K562 (cell line): ENCODE data around the gene CCDC9. TPM values are rescaled to one million over a fixed set of nuclear protein-coding genes. Genes with fewer than 3 reads are reported as not detected.

Experiments used
- GTF2F1 ChIP-seq: IDR thresholded peaks from 2 replicates; pipeline ENCODE4 v1.6.1; 2011; ENCODE audit warnings: low read depth, low read length, improper control_type of control experiment
- HMGN3 ChIP-seq: IDR thresholded peaks from 2 replicates; pipeline ENCODE4 v1.6.1; 2011; ENCODE audit warnings: borderline replicate concordance, low read depth, mild to moderate bottlenecking, mixed read lengths, low read length; ENCODE audit not compliant: insufficient read length; ENCODE audit errors: extremely low read depth
- NR3C1 ChIP-seq: sonication (generic); formaldehyde crosslinking; IDR thresholded peaks from 2 replicates; pipeline ENCODE4 v1.8.1; 2022; ENCODE audit warnings: missing genetic modification reagents
- PHF20 ChIP-seq: fragments of 450-650 bp; IDR thresholded peaks from 2 replicates; pipeline ENCODE4 v1.6.1; 2018; ENCODE audit not compliant: partially characterized antibody
- POLR3A ChIP-seq: IDR thresholded peaks from 2 replicates; pipeline ENCODE4 v1.6.1; 2011; ENCODE audit warnings: borderline replicate concordance, mild to moderate bottlenecking, moderate library complexity; ENCODE audit not compliant: insufficient read length, insufficient read depth; ENCODE audit errors: extremely low read depth
- TGIF2 ChIP-seq: sonication (generic); formaldehyde crosslinking; IDR thresholded peaks from 2 replicates; pipeline ENCODE4 v1.8.1; 2022; ENCODE audit warnings: mild to moderate bottlenecking, missing genetic modification reagents, moderate library complexity
- YBX1 ChIP-seq: fragments of 450-650 bp; IDR thresholded peaks from 2 replicates; pipeline ENCODE4 v1.7.1; 2016; ENCODE audit warnings: mild to moderate bottlenecking
- ZBTB8A ChIP-seq: fragments of 450-650 bp; IDR thresholded peaks from 2 replicates; pipeline ENCODE4 v1.6.1; 2018; ENCODE audit warnings: mild to moderate bottlenecking, moderate library complexity; ENCODE audit not compliant: partially characterized antibody
- ZNF175 ChIP-seq: fragments of 200-800 bp; sonication (Bioruptor generic); IDR thresholded peaks from 2 replicates; pipeline ENCODE4 v1.6.1; 2016; ENCODE audit warnings: low read depth, mild to moderate bottlenecking, missing genetic modification characterization, missing compliant biosample characterization
- ZNF263 ChIP-seq: sonication (generic); formaldehyde crosslinking; IDR thresholded peaks from 2 replicates; pipeline ENCODE4 v1.8.0; 2022; ENCODE audit warnings: mild to moderate bottlenecking, missing genetic modification reagents, borderline replicate concordance
- ZNF695 ChIP-seq: fragments of 450-650 bp; formaldehyde crosslinking; IDR thresholded peaks from 2 replicates; pipeline ENCODE4 v1.4.0; 2020; ENCODE audit warnings: mild to moderate bottlenecking, moderate library complexity
- ZNF707 ChIP-seq: fragments of 250-450 bp; sonication (Bioruptor Pico); conservative IDR thresholded peaks from 2 replicates; pipeline ENCODE4 v1.8.0; 2022; ENCODE audit warnings: inconsistent platforms, mild to moderate bottlenecking, moderate library complexity
- ZNF717 ChIP-seq: fragments of 250-450 bp; sonication (Bioruptor Pico); IDR thresholded peaks from 2 replicates; pipeline ENCODE4 v1.5.0; 2021
- ZNF766 ChIP-seq: fragments of 200-800 bp; sonication (Bioruptor generic); conservative IDR thresholded peaks from 2 replicates; pipeline ENCODE4 v1.6.1; 2016; ENCODE audit warnings: missing genetic modification characterization, missing compliant biosample characterization
- polyA plus RNA-seq, 8 experiments: library from polyadenylated mRNA; depleted of rRNA in 4 of 8; stranded (reverse) in 5 of 8; unstranded in 3 of 8; fragments of >200 nt; fragmentation: Nextera tagmentation in 2 of 8; fragmentation: Illumina TruSeq in 1 of 8; extraction: Ambion mirVana in 2 of 8; extraction: Trizol in 1 of 8; gene quantifications; 2 replicates each; pipeline versions ENCODE4 v1.2.1 to v1.2.3, GENCODE V29; 2011 to 2014; ENCODE audit warnings: inconsistent platforms in 1 of 8, missing spikeins in 1 of 8
- total RNA-seq, 7 experiments: library from RNA; depleted of rRNA in 6 of 7; stranded (reverse); fragments of >200 nt in 6 of 7; fragmentation: Illumina TruSeq in 2 of 7; extraction: Trizol in 2 of 7; gene quantifications; 2 replicates each; pipeline versions ENCODE4 v1.2.1 to v1.2.3, GENCODE V29; 2011 to 2021; ENCODE audit warnings: low replicate concordance in 1 of 7
- TF ChIP-seq, protein P1 (sequence below): fragments of 450-650 bp; IDR thresholded peaks from 2 replicates; pipeline ENCODE4 v1.6.1; 2016; ENCODE audit warnings: mild to moderate bottlenecking, moderate library complexity
- TF ChIP-seq, protein P2 (sequence below): sonication (generic); formaldehyde crosslinking; IDR thresholded peaks from 2 replicates; pipeline ENCODE4 v1.8.0; 2022; ENCODE audit warnings: mild to moderate bottlenecking, low read depth, missing genetic modification reagents

CCDC9 gene
- total and polyA plus RNA-seq, 9 of the 15 experiments (the other 6 are each of a cell fraction or from before 2014, with no cell fraction given) = 0.23 to 38.6 (median 8.4) TPM

DNA sequence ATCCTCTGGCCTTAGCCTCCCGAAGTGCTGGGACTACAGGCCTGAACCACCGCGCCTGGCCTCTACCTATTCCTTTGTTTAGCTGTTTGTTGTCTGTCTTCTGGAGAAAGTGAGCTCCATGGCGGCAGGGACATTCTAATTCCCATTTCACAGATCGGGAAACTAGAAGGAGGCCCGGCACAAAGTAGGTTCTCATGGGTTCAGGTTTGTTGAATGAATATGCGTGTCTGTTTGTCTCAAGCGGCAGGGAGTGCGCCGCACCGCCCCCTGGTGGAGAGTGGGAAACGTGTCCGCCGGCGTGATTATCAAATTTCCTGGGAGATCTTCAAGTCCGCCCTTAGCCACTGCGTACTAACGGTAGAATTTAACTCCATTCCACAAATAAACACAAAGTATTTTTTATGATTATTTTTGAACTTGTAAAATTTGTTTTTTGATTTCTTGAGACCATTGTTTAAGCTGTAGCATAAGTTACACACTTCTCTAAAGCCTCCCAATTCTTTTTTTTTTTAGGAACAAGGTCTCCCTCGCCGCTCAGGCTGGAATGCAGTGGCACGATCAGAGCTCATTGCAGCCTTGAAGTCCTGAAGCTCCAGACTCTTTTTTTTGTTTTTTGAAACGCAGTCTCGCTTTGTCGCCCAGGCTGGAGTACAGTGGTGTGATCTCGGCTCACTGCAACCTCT, 8.9 kb upstream of the CCDC9 start (continued):
- TF ChIP-seq, protein P1, sequence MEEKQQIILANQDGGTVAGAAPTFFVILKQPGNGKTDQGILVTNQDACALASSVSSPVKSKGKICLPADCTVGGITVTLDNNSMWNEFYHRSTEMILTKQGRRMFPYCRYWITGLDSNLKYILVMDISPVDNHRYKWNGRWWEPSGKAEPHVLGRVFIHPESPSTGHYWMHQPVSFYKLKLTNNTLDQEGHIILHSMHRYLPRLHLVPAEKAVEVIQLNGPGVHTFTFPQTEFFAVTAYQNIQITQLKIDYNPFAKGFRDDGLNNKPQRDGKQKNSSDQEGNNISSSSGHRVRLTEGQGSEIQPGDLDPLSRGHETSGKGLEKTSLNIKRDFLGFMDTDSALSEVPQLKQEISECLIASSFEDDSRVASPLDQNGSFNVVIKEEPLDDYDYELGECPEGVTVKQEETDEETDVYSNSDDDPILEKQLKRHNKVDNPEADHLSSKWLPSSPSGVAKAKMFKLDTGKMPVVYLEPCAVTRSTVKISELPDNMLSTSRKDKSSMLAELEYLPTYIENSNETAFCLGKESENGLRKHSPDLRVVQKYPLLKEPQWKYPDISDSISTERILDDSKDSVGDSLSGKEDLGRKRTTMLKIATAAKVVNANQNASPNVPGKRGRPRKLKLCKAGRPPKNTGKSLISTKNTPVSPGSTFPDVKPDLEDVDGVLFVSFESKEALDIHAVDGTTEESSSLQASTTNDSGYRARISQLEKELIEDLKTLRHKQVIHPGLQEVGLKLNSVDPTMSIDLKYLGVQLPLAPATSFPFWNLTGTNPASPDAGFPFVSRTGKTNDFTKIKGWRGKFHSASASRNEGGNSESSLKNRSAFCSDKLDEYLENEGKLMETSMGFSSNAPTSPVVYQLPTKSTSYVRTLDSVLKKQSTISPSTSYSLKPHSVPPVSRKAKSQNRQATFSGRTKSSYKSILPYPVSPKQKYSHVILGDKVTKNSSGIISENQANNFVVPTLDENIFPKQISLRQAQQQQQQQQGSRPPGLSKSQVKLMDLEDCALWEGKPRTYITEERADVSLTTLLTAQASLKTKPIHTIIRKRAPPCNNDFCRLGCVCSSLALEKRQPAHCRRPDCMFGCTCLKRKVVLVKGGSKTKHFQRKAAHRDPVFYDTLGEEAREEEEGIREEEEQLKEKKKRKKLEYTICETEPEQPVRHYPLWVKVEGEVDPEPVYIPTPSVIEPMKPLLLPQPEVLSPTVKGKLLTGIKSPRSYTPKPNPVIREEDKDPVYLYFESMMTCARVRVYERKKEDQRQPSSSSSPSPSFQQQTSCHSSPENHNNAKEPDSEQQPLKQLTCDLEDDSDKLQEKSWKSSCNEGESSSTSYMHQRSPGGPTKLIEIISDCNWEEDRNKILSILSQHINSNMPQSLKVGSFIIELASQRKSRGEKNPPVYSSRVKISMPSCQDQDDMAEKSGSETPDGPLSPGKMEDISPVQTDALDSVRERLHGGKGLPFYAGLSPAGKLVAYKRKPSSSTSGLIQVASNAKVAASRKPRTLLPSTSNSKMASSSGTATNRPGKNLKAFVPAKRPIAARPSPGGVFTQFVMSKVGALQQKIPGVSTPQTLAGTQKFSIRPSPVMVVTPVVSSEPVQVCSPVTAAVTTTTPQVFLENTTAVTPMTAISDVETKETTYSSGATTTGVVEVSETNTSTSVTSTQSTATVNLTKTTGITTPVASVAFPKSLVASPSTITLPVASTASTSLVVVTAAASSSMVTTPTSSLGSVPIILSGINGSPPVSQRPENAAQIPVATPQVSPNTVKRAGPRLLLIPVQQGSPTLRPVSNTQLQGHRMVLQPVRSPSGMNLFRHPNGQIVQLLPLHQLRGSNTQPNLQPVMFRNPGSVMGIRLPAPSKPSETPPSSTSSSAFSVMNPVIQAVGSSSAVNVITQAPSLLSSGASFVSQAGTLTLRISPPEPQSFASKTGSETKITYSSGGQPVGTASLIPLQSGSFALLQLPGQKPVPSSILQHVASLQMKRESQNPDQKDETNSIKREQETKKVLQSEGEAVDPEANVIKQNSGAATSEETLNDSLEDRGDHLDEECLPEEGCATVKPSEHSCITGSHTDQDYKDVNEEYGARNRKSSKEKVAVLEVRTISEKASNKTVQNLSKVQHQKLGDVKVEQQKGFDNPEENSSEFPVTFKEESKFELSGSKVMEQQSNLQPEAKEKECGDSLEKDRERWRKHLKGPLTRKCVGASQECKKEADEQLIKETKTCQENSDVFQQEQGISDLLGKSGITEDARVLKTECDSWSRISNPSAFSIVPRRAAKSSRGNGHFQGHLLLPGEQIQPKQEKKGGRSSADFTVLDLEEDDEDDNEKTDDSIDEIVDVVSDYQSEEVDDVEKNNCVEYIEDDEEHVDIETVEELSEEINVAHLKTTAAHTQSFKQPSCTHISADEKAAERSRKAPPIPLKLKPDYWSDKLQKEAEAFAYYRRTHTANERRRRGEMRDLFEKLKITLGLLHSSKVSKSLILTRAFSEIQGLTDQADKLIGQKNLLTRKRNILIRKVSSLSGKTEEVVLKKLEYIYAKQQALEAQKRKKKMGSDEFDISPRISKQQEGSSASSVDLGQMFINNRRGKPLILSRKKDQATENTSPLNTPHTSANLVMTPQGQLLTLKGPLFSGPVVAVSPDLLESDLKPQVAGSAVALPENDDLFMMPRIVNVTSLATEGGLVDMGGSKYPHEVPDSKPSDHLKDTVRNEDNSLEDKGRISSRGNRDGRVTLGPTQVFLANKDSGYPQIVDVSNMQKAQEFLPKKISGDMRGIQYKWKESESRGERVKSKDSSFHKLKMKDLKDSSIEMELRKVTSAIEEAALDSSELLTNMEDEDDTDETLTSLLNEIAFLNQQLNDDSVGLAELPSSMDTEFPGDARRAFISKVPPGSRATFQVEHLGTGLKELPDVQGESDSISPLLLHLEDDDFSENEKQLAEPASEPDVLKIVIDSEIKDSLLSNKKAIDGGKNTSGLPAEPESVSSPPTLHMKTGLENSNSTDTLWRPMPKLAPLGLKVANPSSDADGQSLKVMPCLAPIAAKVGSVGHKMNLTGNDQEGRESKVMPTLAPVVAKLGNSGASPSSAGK = no peak; the same call in 1 of the 2 replicates
- TF ChIP-seq TGIF2 (CRISPR knock-in tag) (no peak), HMGN3 (no peak), NR3C1 (CRISPR knock-in tag) (no peak), ZBTB8A (no peak), PHF20 (peak; percentile 69), ZNF766 (CRISPR knock-in tag) (no peak), ZNF695 (CRISPR knock-in tag) (no peak), YBX1 (no peak), ZNF717 (CRISPR knock-in tag) (no peak), ZNF263 (CRISPR knock-in tag) (no peak; the same call in 1 of the 2 replicates), POLR3A (no peak), ZNF175 (no peak), ZNF707 (CRISPR knock-in tag) (no peak), GTF2F1 (no peak)
- TF ChIP-seq, protein P2, sequence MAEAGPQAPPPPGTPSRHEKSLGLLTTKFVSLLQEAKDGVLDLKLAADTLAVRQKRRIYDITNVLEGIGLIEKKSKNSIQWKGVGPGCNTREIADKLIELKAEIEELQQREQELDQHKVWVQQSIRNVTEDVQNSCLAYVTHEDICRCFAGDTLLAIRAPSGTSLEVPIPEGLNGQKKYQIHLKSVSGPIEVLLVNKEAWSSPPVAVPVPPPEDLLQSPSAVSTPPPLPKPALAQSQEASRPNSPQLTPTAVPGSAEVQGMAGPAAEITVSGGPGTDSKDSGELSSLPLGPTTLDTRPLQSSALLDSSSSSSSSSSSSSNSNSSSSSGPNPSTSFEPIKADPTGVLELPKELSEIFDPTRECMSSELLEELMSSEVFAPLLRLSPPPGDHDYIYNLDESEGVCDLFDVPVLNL (CRISPR knock-in tag) = no peak
